ENCODE results near the gene DNAH7.

GRCh38 chr2:196108604-196109003, 40.0 kb upstream of the DNAH7 start:
- TF ChIP-seq, protein P1, sequence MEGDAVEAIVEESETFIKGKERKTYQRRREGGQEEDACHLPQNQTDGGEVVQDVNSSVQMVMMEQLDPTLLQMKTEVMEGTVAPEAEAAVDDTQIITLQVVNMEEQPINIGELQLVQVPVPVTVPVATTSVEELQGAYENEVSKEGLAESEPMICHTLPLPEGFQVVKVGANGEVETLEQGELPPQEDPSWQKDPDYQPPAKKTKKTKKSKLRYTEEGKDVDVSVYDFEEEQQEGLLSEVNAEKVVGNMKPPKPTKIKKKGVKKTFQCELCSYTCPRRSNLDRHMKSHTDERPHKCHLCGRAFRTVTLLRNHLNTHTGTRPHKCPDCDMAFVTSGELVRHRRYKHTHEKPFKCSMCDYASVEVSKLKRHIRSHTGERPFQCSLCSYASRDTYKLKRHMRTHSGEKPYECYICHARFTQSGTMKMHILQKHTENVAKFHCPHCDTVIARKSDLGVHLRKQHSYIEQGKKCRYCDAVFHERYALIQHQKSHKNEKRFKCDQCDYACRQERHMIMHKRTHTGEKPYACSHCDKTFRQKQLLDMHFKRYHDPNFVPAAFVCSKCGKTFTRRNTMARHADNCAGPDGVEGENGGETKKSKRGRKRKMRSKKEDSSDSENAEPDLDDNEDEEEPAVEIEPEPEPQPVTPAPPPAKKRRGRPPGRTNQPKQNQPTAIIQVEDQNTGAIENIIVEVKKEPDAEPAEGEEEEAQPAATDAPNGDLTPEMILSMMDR (IDR thresholded peaks at IDR 0.05) = no peak
- no peak for TF ChIP-seq ZFX (IDR thresholded peaks at IDR 0.05; ENCODE audit: borderline replicate concordance)
